SU-DHL-6 (cell line): Measurements from ENCODE around the gene ACACA.

Experiments
- H2AFZ ChIP-seq: fragments of 200-600 bp; sonication (generic); 2 replicates; pipeline ENCODE4 v1.6.1; 2014; ENCODE audit warnings: low read depth, mild to moderate bottlenecking, moderate library complexity, mixed read lengths, antibody characterized with exemption, low read length; ENCODE audit not compliant: severe bottlenecking
- H3F3A ChIP-seq: fragments of 200-600 bp; shearing (Covaris generic); 2 replicates; pipeline ENCODE4 v1.6.0; 2016; ENCODE audit warnings: antibody characterized with exemption, mild to moderate bottlenecking; ENCODE audit not compliant: insufficient read depth
- H3K27ac ChIP-seq: fragments of 200-600 bp; sonication (generic); 2 replicates; pipeline ENCODE4 v1.5.1; 2016; ENCODE audit warnings: low read depth, mild to moderate bottlenecking, low read length, moderate library complexity, mixed read lengths
- H3K27me3 ChIP-seq: fragments of 200-600 bp; sonication (generic), shearing (Covaris generic); 2 replicates; pipeline ENCODE4 v1.6.0; 2014; ENCODE audit warnings: mild to moderate bottlenecking, low read length
- H3K36me3 ChIP-seq: fragments of 200-600 bp; sonication (generic); 2 replicates; pipeline ENCODE4 v1.6.1; 2014; ENCODE audit warnings: mild to moderate bottlenecking, low read length, mixed read lengths
- H3K4me2 ChIP-seq: fragments of 300-600, 200-600 bp; shearing (Covaris generic), sonication (generic); 2 replicates; pipeline ENCODE4 v1.6.0; 2014; ENCODE audit warnings: low read length, low read depth, mild to moderate bottlenecking; ENCODE audit not compliant: poor library complexity, severe bottlenecking
- H3K4me3 ChIP-seq: fragments of 200-600 bp; sonication (generic); 2 replicates; pipeline ENCODE4 v1.5.1; 2014; ENCODE audit warnings: antibody characterized with exemption, low read length, mild to moderate bottlenecking, mixed read lengths; ENCODE audit not compliant: insufficient read depth, poor library complexity, severe bottlenecking
- H3K79me2 ChIP-seq: fragments of 200-600 bp; sonication (generic); 2 replicates; pipeline ENCODE4 v1.6.1; 2014; ENCODE audit warnings: mild to moderate bottlenecking, low read length, moderate library complexity; ENCODE audit not compliant: insufficient read depth
- H3K9ac ChIP-seq: fragments of 200-600 bp; sonication (generic); 2 replicates; pipeline ENCODE4 v1.7.0; 2014; ENCODE audit warnings: mild to moderate bottlenecking, low read length
- H3K9me2 ChIP-seq: fragments of 200-600 bp; sonication (generic); replicated peaks from 2 replicates; pipeline ENCODE4 v1.6.1; 2014; ENCODE audit warnings: low read length; ENCODE audit not compliant: insufficient read depth
- H3K9me3 ChIP-seq: fragments of 200-600 bp; sonication (generic); 2 replicates; pipeline ENCODE4 v1.6.1; 2014; ENCODE audit warnings: low read length, mixed read lengths; ENCODE audit not compliant: insufficient read depth
- H4K20me1 ChIP-seq: fragments of 200-600 bp; sonication (generic); 2 replicates; pipeline ENCODE4 v1.6.1; 2014; ENCODE audit warnings: low read depth, mild to moderate bottlenecking, antibody characterized with exemption, low read length, moderate library complexity, mixed read lengths
- EZH2phosphoT487 ChIP-seq: fragments of 200-600 bp; sonication (generic), shearing (Covaris generic); conservative IDR thresholded peaks from 2 replicates; pipeline ENCODE4 v1.6.1; 2018; ENCODE audit warnings: mild to moderate bottlenecking, antibody characterized with exemption, low read length, moderate library complexity, mixed read lengths
- TF ChIP-seq, protein P1 (sequence below): fragments of 200-600 bp; sonication (generic); IDR thresholded peaks from one replicate; pipeline ENCODE4 v1.5.1; 2017; ENCODE audit warnings: antibody characterized with exemption, mild to moderate bottlenecking, low read length, moderate library complexity; ENCODE audit not compliant: insufficient read depth, poor library complexity, severe bottlenecking

The ACACA gene

GRCh38 chr17:37111329-37111728 is 295.3 kb downstream of the ACACA start:
- H3F3A ChIP-seq: no peaks in the 10 kb centered on the region
- H3K9me3 ChIP-seq: no peaks in the 10 kb centered on the region
- H3K36me3 ChIP-seq: 0 out of 2 replicates have a peak, but pooled peaks cover 7% of the 10 kb centered on the region
- no peak overlapping the region for H3K9ac ChIP-seq
- H3K4me2 ChIP-seq: no peak overlapping the region
- TF ChIP-seq EZH2phosphoT487: no peak
- TF ChIP-seq, protein P1, sequence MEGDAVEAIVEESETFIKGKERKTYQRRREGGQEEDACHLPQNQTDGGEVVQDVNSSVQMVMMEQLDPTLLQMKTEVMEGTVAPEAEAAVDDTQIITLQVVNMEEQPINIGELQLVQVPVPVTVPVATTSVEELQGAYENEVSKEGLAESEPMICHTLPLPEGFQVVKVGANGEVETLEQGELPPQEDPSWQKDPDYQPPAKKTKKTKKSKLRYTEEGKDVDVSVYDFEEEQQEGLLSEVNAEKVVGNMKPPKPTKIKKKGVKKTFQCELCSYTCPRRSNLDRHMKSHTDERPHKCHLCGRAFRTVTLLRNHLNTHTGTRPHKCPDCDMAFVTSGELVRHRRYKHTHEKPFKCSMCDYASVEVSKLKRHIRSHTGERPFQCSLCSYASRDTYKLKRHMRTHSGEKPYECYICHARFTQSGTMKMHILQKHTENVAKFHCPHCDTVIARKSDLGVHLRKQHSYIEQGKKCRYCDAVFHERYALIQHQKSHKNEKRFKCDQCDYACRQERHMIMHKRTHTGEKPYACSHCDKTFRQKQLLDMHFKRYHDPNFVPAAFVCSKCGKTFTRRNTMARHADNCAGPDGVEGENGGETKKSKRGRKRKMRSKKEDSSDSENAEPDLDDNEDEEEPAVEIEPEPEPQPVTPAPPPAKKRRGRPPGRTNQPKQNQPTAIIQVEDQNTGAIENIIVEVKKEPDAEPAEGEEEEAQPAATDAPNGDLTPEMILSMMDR: no peak
- no peak overlapping the region for H3K27ac ChIP-seq
- no peaks in the 10 kb centered on the region for H3K27me3 ChIP-seq
- no peaks in the 10 kb centered on the region for H4K20me1 ChIP-seq
- no peaks in the 10 kb centered on the region for H3K79me2 ChIP-seq
- no peak overlapping the region for H2AFZ ChIP-seq
- no peak overlapping the region for H3K4me3 ChIP-seq
- no peaks in the 10 kb centered on the region for H3K9me2 ChIP-seq

DNA sequence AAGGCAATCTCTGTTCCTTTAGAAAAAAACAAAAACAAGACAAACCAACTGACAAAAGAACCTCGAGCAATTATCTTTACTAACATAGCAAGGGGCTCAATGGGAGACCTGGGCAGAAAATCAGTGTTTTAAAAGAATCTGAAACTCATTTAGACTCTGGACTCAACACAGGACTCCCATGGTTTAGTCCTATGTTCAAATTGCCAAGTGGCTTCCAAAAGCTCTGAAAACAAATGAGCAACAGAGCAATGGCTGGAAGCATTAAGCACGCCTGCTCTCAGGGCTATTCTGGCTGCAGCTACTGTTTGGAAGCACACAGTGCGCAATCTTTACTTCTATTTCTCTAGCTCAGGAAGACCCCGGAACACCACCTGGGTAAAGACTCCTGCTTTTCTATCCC is 295.9 kb downstream of the ACACA start:
- Histone ChIP-seq H2AFZ (no peak overlapping the region), H3K27me3 (no peaks in the 10 kb centered on the region), H3F3A (no peaks in the 10 kb centered on the region), H3K9me2 (no peaks in the 10 kb centered on the region), H3K4me3 (no peak overlapping the region), H4K20me1 (no peaks in the 10 kb centered on the region), H3K4me2 (no peak overlapping the region), H3K9ac (no peak overlapping the region), H3K27ac (no peak overlapping the region), H3K79me2 (no peaks in the 10 kb centered on the region), H3K9me3 (no peaks in the 10 kb centered on the region), H3K36me3 (0 out of 2 replicates have a peak, but pooled peaks cover 7% of the 10 kb centered on the region)
- TF ChIP-seq, protein P1: no peak
- TF ChIP-seq EZH2phosphoT487: no peak

- no peak overlapping the region for H3K4me2 ChIP-seq
Measured at GRCh38 chr17:37109731-37110710, 296.6 kb downstream of the ACACA start.

More at GRCh38 chr17:37109731-37110710, 296.6 kb downstream of the ACACA start:
- Histone ChIP-seq H3K9me3 (no peaks in the 10 kb centered on the region), H3F3A (no peaks in the 10 kb centered on the region), H3K9ac (no peak overlapping the region), H3K36me3 (peaks cover 7% of the 10 kb centered on the region; the same call in 1 of the 2 replicates), H3K79me2 (no peaks in the 10 kb centered on the region), H3K27ac (no peak overlapping the region), H4K20me1 (no peaks in the 10 kb centered on the region), H3K9me2 (no peaks in the 10 kb centered on the region), H3K27me3 (no peaks in the 10 kb centered on the region), H3K4me3 (no peak overlapping the region), H2AFZ (no peak overlapping the region)
- no peak for TF ChIP-seq EZH2phosphoT487
- TF ChIP-seq, protein P1: no peak
